ENCODE measurements around the gene ROBO2.

Gene ROBO2

GRCh38 chr3:77303955-77304699 is 264.2 kb downstream of the ROBO2 start:
- no peaks in the 10 kb centered on the region for H3K9me3 Mint-ChIP-seq
- no peaks in the 10 kb centered on the region for H3K4me1 Mint-ChIP-seq (ENCODE audit: low read depth)
- no peak overlapping the region for H3K27ac Mint-ChIP-seq
- no peak overlapping the region for H3K4me3 Mint-ChIP-seq
- intact Hi-C loops (cut with micrococcal nuclease): no loop called here
- no peaks in the 10 kb centered on the region for H3K36me3 Mint-ChIP-seq (ENCODE audit: low read depth)
- H3K27me3 Mint-ChIP-seq: no peaks in the 10 kb centered on the region

- H3K9me3 Mint-ChIP-seq: no peaks in the 10 kb centered on the region
- no peak overlapping the region for H3K4me3 Mint-ChIP-seq
- intact Hi-C loops (cut with micrococcal nuclease): no loop called here
- H3K4me1 Mint-ChIP-seq (ENCODE audit: low read depth): no peaks in the 10 kb centered on the region
- H3K27me3 Mint-ChIP-seq: no peaks in the 10 kb centered on the region
- H3K36me3 Mint-ChIP-seq (ENCODE audit: low read depth): no peaks in the 10 kb centered on the region
- H3K27ac Mint-ChIP-seq: no peak overlapping the region
Measured at GRCh38 chr3:77304700-77305021, 264.8 kb downstream of the ROBO2 start.

GRCh38 chr3:77309460-77309859 is 269.6 kb downstream of the ROBO2 start:
- H3K4me1 Mint-ChIP-seq (ENCODE audit: low read depth): no peaks in the 10 kb centered on the region
- H3K27ac Mint-ChIP-seq: no peak overlapping the region
- no peak overlapping the region for H3K4me3 Mint-ChIP-seq
- no peaks in the 10 kb centered on the region for H3K9me3 Mint-ChIP-seq
- H3K36me3 Mint-ChIP-seq (ENCODE audit: low read depth): no peaks in the 10 kb centered on the region
- no peaks in the 10 kb centered on the region for H3K27me3 Mint-ChIP-seq
- intact Hi-C loops (cut with micrococcal nuclease): no loop called here

- Mint-ChIP-seq H3K27me3 (no peaks in the 10 kb centered on the region), H3K27ac (no peak overlapping the region), H3K9me3 (no peaks in the 10 kb centered on the region), H3K4me3 (no peak overlapping the region), H3K36me3 (ENCODE audit: low read depth) (no peaks in the 10 kb centered on the region), H3K4me1 (ENCODE audit: low read depth) (no peaks in the 10 kb centered on the region)
- intact Hi-C loops (cut with micrococcal nuclease): no loop called here
Measured at GRCh38 chr3:77313843-77314242, 273.9 kb downstream of the ROBO2 start.

GRCh38 chr3:77319711-77320110 is 279.8 kb downstream of the ROBO2 start:
- intact Hi-C loops (cut with micrococcal nuclease): no loop called here

GRCh38 chr3:77320514-77320913 is 280.6 kb downstream of the ROBO2 start:
- H3K9me3 Mint-ChIP-seq: no peaks in the 10 kb centered on the region
- intact Hi-C loops (cut with micrococcal nuclease): no loop called here
- no peaks in the 10 kb centered on the region for H3K27me3 Mint-ChIP-seq
- H3K4me1 Mint-ChIP-seq (ENCODE audit: low read depth): no peaks in the 10 kb centered on the region
- H3K27ac Mint-ChIP-seq: no peak overlapping the region
- H3K36me3 Mint-ChIP-seq (ENCODE audit: low read depth): no peaks in the 10 kb centered on the region
- H3K4me3 Mint-ChIP-seq: no peak overlapping the region

More at GRCh38 chr3:77319711-77320110, 279.8 kb downstream of the ROBO2 start:
- H3K27me3 Mint-ChIP-seq: no peaks in the 10 kb centered on the region
- no peaks in the 10 kb centered on the region for H3K4me1 Mint-ChIP-seq (ENCODE audit: low read depth)
- H3K36me3 Mint-ChIP-seq (ENCODE audit: low read depth): no peaks in the 10 kb centered on the region
- H3K27ac Mint-ChIP-seq: no peak overlapping the region
- no peaks in the 10 kb centered on the region for H3K9me3 Mint-ChIP-seq
- H3K4me3 Mint-ChIP-seq: no peak overlapping the region

- Mint-ChIP-seq H3K36me3 (ENCODE audit: low read depth) (no peaks in the 10 kb centered on the region), H3K4me3 (no peak overlapping the region), H3K27me3 (no peaks in the 10 kb centered on the region), H3K27ac (no peak overlapping the region), H3K4me1 (ENCODE audit: low read depth) (no peaks in the 10 kb centered on the region), H3K9me3 (no peaks in the 10 kb centered on the region)
- intact Hi-C loops (cut with micrococcal nuclease): no loop called here
Measured at GRCh38 chr3:77321646-77322045, 281.7 kb downstream of the ROBO2 start.

GRCh38 chr3:77323626-77324025 is 283.7 kb downstream of the ROBO2 start:
- H3K9me3 Mint-ChIP-seq: no peaks in the 10 kb centered on the region
- H3K27ac Mint-ChIP-seq: no peak overlapping the region

GRCh38 chr3:77324105-77324504 is 284.2 kb downstream of the ROBO2 start:
- H3K4me3 Mint-ChIP-seq: no peak overlapping the region
- intact Hi-C loops (cut with micrococcal nuclease): no loop called here
- H3K36me3 Mint-ChIP-seq (ENCODE audit: low read depth): no peaks in the 10 kb centered on the region
- H3K4me1 Mint-ChIP-seq (ENCODE audit: low read depth): peaks cover 10% of the 10 kb centered on the region
- no peaks in the 10 kb centered on the region for H3K27me3 Mint-ChIP-seq
- no peaks in the 10 kb centered on the region for H3K9me3 Mint-ChIP-seq
- H3K27ac Mint-ChIP-seq: no peak overlapping the region

More at GRCh38 chr3:77323626-77324025, 283.7 kb downstream of the ROBO2 start:
- Mint-ChIP-seq H3K4me3 (no peak overlapping the region), H3K4me1 (ENCODE audit: low read depth) (peaks cover 10% of the 10 kb centered on the region), H3K36me3 (ENCODE audit: low read depth) (no peaks in the 10 kb centered on the region), H3K27me3 (no peaks in the 10 kb centered on the region)
- intact Hi-C loops (cut with micrococcal nuclease): no loop called here

- Mint-ChIP-seq H3K27ac (no peak overlapping the region), H3K36me3 (ENCODE audit: low read depth) (no peaks in the 10 kb centered on the region), H3K4me3 (no peak overlapping the region), H3K27me3 (no peaks in the 10 kb centered on the region), H3K9me3 (no peaks in the 10 kb centered on the region), H3K4me1 (ENCODE audit: low read depth) (peaks cover 10% of the 10 kb centered on the region)
- intact Hi-C loops (cut with micrococcal nuclease): no loop called here
Measured at GRCh38 chr3:77325280-77325679, 285.4 kb downstream of the ROBO2 start.

GRCh38 chr3:77325702-77326101 is 285.8 kb downstream of the ROBO2 start:
- intact Hi-C loops (cut with micrococcal nuclease): no loop called here
- H3K36me3 Mint-ChIP-seq (ENCODE audit: low read depth): no peaks in the 10 kb centered on the region
- no peaks in the 10 kb centered on the region for H3K27me3 Mint-ChIP-seq
- H3K9me3 Mint-ChIP-seq: no peaks in the 10 kb centered on the region
- H3K4me1 Mint-ChIP-seq (ENCODE audit: low read depth): peaks cover 10% of the 10 kb centered on the region
- H3K4me3 Mint-ChIP-seq: no peak overlapping the region
- H3K27ac Mint-ChIP-seq: no peak overlapping the region

GRCh38 chr3:77326586-77326985 is 286.7 kb downstream of the ROBO2 start:
- peaks cover 10% of the 10 kb centered on the region for H3K4me1 Mint-ChIP-seq (ENCODE audit: low read depth)
- no peaks in the 10 kb centered on the region for H3K36me3 Mint-ChIP-seq (ENCODE audit: low read depth)
- H3K27me3 Mint-ChIP-seq: no peaks in the 10 kb centered on the region
- no peak overlapping the region for H3K27ac Mint-ChIP-seq
- intact Hi-C loops (cut with micrococcal nuclease): no loop called here
- H3K4me3 Mint-ChIP-seq: no peak overlapping the region
- no peaks in the 10 kb centered on the region for H3K9me3 Mint-ChIP-seq

GRCh38 chr3:77328690-77329089 is 288.8 kb downstream of the ROBO2 start:
- peaks cover 10% of the 10 kb centered on the region for H3K4me1 Mint-ChIP-seq (ENCODE audit: low read depth)
- no peak overlapping the region for H3K4me3 Mint-ChIP-seq
- H3K27ac Mint-ChIP-seq: no peak overlapping the region
- H3K27me3 Mint-ChIP-seq: no peaks in the 10 kb centered on the region
- intact Hi-C loops (cut with micrococcal nuclease): no loop called here
- H3K36me3 Mint-ChIP-seq (ENCODE audit: low read depth): no peaks in the 10 kb centered on the region
- H3K9me3 Mint-ChIP-seq: no peaks in the 10 kb centered on the region

GRCh38 chr3:77329116-77329515 is 289.2 kb downstream of the ROBO2 start:
- Mint-ChIP-seq H3K27ac (no peak overlapping the region), H3K4me3 (no peak overlapping the region), H3K27me3 (no peaks in the 10 kb centered on the region), H3K36me3 (ENCODE audit: low read depth) (no peaks in the 10 kb centered on the region), H3K4me1 (ENCODE audit: low read depth) (peaks cover 10% of the 10 kb centered on the region), H3K9me3 (no peaks in the 10 kb centered on the region)
- intact Hi-C loops (cut with micrococcal nuclease): no loop called here

- H3K4me1 Mint-ChIP-seq (ENCODE audit: low read depth): peaks cover 9% of the 10 kb centered on the region
- peaks cover 9% of the 10 kb centered on the region for H3K9me3 Mint-ChIP-seq
- no peaks in the 10 kb centered on the region for H3K36me3 Mint-ChIP-seq (ENCODE audit: low read depth)
- H3K4me3 Mint-ChIP-seq: no peak overlapping the region
- intact Hi-C loops (cut with micrococcal nuclease): no loop called here
- H3K27me3 Mint-ChIP-seq: no peaks in the 10 kb centered on the region
- no peak overlapping the region for H3K27ac Mint-ChIP-seq
Measured at GRCh38 chr3:77338195-77338594, 298.3 kb downstream of the ROBO2 start.

All from dendritic cell treated with granulocyte-macrophage colony-stimulating factor and Interleukin-4, amounts not matched to agents 40 ng/mL and 50 ng/mL, for 4 days (primary cell).